ACHN (cell line): ENCODE data around the gene TBX5.

ENCODE experiments used
- DNase-seq: peaks from one replicate; pipeline ENCODE4 v3.0.0-alpha.2; 2015
- in situ Hi-C: cut with HindIII; loops from 2 replicates; pipeline ENCODE4 v1.10.0; 2017; ENCODE audit warnings: low sequenced_read_pairs, low pct_ligation_motif_present, low pct_unique_long_range_greater_than_20kb

The TBX5 gene

GRCh38 chr12:114313910-114314309 is 92.0 kb downstream of the TBX5 start:
- in situ Hi-C loops: no loop called here
- no peak for DNase-seq

DNA sequence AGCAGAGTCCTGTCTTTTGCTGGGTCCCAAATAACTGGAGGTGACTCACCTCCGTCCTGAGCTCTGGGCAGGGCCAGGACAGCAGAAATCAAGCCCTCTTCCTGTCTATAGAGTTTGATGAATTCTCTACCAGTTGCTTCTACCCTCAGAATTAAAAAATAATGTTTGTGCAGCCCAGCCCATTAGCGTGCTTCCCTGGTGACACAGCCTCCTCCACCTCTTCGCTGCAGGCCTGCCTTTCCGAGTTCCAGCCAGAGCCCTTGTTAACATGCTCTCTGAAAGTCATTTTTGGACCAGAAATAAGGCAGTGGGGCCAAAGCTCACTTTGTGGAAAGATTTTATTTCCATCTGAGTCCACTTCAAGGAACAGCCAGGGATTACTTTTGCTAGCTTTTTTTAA is 94.0 kb downstream of the TBX5 start:
- no peak for DNase-seq
- in situ Hi-C loops: no loop called here

- in situ Hi-C loops: no loop called here
- no peak for DNase-seq
Measured at GRCh38 chr12:114306646-114307045, 99.3 kb downstream of the TBX5 start.

DNA sequence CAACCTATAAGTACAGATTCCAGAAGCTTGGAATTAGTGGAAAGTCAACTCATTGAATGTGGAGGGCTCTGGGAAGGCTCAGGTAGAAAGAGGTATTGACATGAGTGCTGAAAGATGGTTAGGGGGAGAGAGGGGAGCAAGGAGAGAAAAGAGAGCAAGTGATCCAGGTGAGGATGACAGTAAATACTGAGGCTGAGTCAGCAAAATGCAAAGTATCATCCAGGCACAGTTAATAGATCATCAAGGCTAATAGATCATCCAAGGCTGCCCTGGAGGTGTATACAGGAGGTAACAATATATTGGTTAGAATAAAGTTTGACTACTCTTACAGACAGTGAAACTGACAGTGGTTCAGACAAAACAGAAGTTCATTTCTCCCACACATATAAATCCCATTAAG is 100.5 kb downstream of the TBX5 start:
- in situ Hi-C loops: no loop called here
- DNase-seq: no peak
